OCI-LY3 (cell line): ENCODE measurements around the gene R3HDM2.

ENCODE experiments used
- EZH2phosphoT487 ChIP-seq: fragments of 200-600 bp; shearing (Covaris generic); IDR thresholded peaks from 2 replicates; pipeline ENCODE4 v1.6.1; 2018; ENCODE audit warnings: antibody characterized with exemption, mixed run types, low read depth
- TF ChIP-seq, protein P1 (sequence below): fragments of 200-600, 300-600 bp; sonication (generic); IDR thresholded peaks from 2 replicates; pipeline ENCODE4 v1.5.1; 2014; ENCODE audit warnings: antibody characterized with exemption, low read length, low read depth

DNA sequence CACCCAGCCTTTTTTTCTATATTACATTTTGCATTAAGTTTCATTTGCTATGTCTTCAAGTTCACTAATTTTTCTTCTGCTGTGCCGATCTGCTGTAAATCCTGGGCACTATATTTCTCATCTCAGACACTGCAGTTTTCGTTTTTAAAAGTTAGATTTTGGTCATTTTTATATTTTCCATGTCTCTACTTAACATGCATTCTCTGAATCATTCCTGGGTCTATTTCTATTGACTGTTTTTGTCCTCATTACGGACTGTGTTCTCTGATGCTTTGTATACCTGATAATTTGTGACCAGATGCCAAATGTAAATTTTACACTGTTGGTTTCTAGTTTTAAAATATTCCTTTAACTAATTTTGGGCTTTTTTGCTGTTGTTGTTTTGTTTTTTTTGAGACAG lies 64.5 kb downstream of the R3HDM2 start:
- TF ChIP-seq, protein P1, sequence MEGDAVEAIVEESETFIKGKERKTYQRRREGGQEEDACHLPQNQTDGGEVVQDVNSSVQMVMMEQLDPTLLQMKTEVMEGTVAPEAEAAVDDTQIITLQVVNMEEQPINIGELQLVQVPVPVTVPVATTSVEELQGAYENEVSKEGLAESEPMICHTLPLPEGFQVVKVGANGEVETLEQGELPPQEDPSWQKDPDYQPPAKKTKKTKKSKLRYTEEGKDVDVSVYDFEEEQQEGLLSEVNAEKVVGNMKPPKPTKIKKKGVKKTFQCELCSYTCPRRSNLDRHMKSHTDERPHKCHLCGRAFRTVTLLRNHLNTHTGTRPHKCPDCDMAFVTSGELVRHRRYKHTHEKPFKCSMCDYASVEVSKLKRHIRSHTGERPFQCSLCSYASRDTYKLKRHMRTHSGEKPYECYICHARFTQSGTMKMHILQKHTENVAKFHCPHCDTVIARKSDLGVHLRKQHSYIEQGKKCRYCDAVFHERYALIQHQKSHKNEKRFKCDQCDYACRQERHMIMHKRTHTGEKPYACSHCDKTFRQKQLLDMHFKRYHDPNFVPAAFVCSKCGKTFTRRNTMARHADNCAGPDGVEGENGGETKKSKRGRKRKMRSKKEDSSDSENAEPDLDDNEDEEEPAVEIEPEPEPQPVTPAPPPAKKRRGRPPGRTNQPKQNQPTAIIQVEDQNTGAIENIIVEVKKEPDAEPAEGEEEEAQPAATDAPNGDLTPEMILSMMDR: no peak
- TF ChIP-seq EZH2phosphoT487: no peak
